Measurements from ENCODE around the gene FBN2.

Gene FBN2

GRCh38 chr5:128549496-128549895 is 11.5 kb upstream of the FBN2 start:
- DNase-seq: no peak
- Histone ChIP-seq H3K79me1 (ENCODE audit: low read length) (no peaks in the 10 kb centered on the region), H4K91ac (ENCODE audit: low read depth, low read length) (no peak overlapping the region), H3K36me3 (ENCODE audit: control insufficient read depth in 1 of 2, insufficient read depth in 2 of 2, low read length in 2 of 2) (no peaks in the 10 kb centered on the region), H4K12ac (ENCODE audit: low read depth, low read length) (no peak overlapping the region), H2AFZ (ENCODE audit: insufficient read depth, low read length, poor library complexity) (no peak overlapping the region), H3K4ac (ENCODE audit: low read depth, low read length) (no peak overlapping the region), H3K18ac (ENCODE audit: low read length) (no peak overlapping the region), H3K4me1 (ENCODE audit: control insufficient read depth in 1 of 2, insufficient read depth in 2 of 2, low read length in 2 of 2) (peaks cover 6 to 7% of the 10 kb centered on the region in 2 experiments), H3K27me3 (ENCODE audit: insufficient read depth, low read length) (no peaks in the 10 kb centered on the region), H2BK5ac (ENCODE audit: low read depth, low read length, poor library complexity) (no peak overlapping the region), H3K23ac (ENCODE audit: low read length) (no peak overlapping the region), H2BK12ac (ENCODE audit: low read length) (no peak overlapping the region), H3K27ac (ENCODE audit: low read depth, low read length) (no peak overlapping the region), H3K9me3 (ENCODE audit: insufficient read depth, low read depth, low read length) (peaks cover 3% of the 10 kb centered on the region), H3K79me2 (ENCODE audit: control insufficient read depth, insufficient read depth, low read length, poor library complexity) (no peaks in the 10 kb centered on the region), H3K9ac (ENCODE audit: low read length) (no peak overlapping the region), H4K8ac (ENCODE audit: low read depth, low read length) (no peak overlapping the region), H3K4me2 (ENCODE audit: low read length) (no peak overlapping the region), H2BK120ac (ENCODE audit: insufficient read depth, low read length, poor library complexity) (no peak overlapping the region), H3K4me3 (ENCODE audit: low read depth, low read length) (no peak overlapping the region), H2AK5ac (ENCODE audit: low read length) (no peak overlapping the region), H3K14ac (ENCODE audit: low read length) (no peak overlapping the region)

GRCh38 chr5:128546658-128547281 is 8.7 kb upstream of the FBN2 start:
- Histone ChIP-seq H2BK12ac (ENCODE audit: low read length) (no peak overlapping the region), H3K27me3 (ENCODE audit: insufficient read depth, low read length) (no peaks in the 10 kb centered on the region), H2AK5ac (ENCODE audit: low read length) (no peak overlapping the region), H3K9me3 (ENCODE audit: insufficient read depth, low read depth, low read length) (peaks cover 2% of the 10 kb centered on the region), H3K4me1 (ENCODE audit: control insufficient read depth in 1 of 2, insufficient read depth in 2 of 2, low read length in 2 of 2) (peaks cover 6 to 7% of the 10 kb centered on the region in 2 experiments), H2BK120ac (ENCODE audit: insufficient read depth, low read length, poor library complexity) (no peak overlapping the region), H3K79me1 (ENCODE audit: low read length) (no peaks in the 10 kb centered on the region), H3K4me3 (ENCODE audit: low read depth, low read length) (no peak overlapping the region), H4K91ac (ENCODE audit: low read depth, low read length) (no peak overlapping the region), H4K8ac (ENCODE audit: low read depth, low read length) (no peak overlapping the region), H2BK5ac (ENCODE audit: low read depth, low read length, poor library complexity) (no peak overlapping the region), H4K12ac (ENCODE audit: low read depth, low read length) (no peak overlapping the region), H3K9ac (ENCODE audit: low read length) (no peak overlapping the region), H3K79me2 (ENCODE audit: control insufficient read depth, insufficient read depth, low read length, poor library complexity) (no peaks in the 10 kb centered on the region), H2AFZ (ENCODE audit: insufficient read depth, low read length, poor library complexity) (no peak overlapping the region), H3K4me2 (ENCODE audit: low read length) (peak overlapping the region; percentile 41), H3K4ac (ENCODE audit: low read depth, low read length) (no peak overlapping the region), H3K18ac (ENCODE audit: low read length) (no peak overlapping the region), H3K14ac (ENCODE audit: low read length) (no peak overlapping the region), H3K27ac (ENCODE audit: low read depth, low read length) (peak overlapping the region; percentile 69), H3K36me3 (ENCODE audit: control insufficient read depth in 1 of 2, insufficient read depth in 2 of 2, low read length in 2 of 2) (no peaks in the 10 kb centered on the region), H3K23ac (ENCODE audit: low read length) (no peak overlapping the region)
- no CpG with 5 or more reads among the region's 5 CpGs for WGBS (ENCODE audit: extremely low coverage, insufficient coverage, insufficient read length)
- DNase-seq: peak; percentile 64 to 92

GRCh38 chr5:128541385-128541784 is 3.3 kb upstream of the FBN2 start:
- Histone ChIP-seq H3K27ac (ENCODE audit: low read depth, low read length) (no peak overlapping the region), H2AFZ (ENCODE audit: insufficient read depth, low read length, poor library complexity) (no peak overlapping the region), H3K36me3 (ENCODE audit: control insufficient read depth in 1 of 2, insufficient read depth in 2 of 2, low read length in 2 of 2) (no peaks in the 10 kb centered on the region), H2BK12ac (ENCODE audit: low read length) (no peak overlapping the region), H3K4ac (ENCODE audit: low read depth, low read length) (no peak overlapping the region), H3K14ac (ENCODE audit: low read length) (no peak overlapping the region), H4K91ac (ENCODE audit: low read depth, low read length) (no peak overlapping the region), H4K12ac (ENCODE audit: low read depth, low read length) (no peak overlapping the region), H2AK5ac (ENCODE audit: low read length) (no peak overlapping the region), H2BK5ac (ENCODE audit: low read depth, low read length, poor library complexity) (no peak overlapping the region), H3K79me2 (ENCODE audit: control insufficient read depth, insufficient read depth, low read length, poor library complexity) (peaks cover 2% of the 10 kb centered on the region), H3K9ac (ENCODE audit: low read length) (no peak overlapping the region), H3K27me3 (ENCODE audit: insufficient read depth, low read length) (no peaks in the 10 kb centered on the region), H3K18ac (ENCODE audit: low read length) (no peak overlapping the region), H3K79me1 (ENCODE audit: low read length) (peaks cover 11% of the 10 kb centered on the region), H4K8ac (ENCODE audit: low read depth, low read length) (no peak overlapping the region), H3K23ac (ENCODE audit: low read length) (no peak overlapping the region), H3K4me1 (ENCODE audit: control insufficient read depth in 1 of 2, insufficient read depth in 2 of 2, low read length in 2 of 2) (peaks cover 0 to under 1% of the 10 kb centered on the region in 2 experiments), H3K4me3 (ENCODE audit: low read depth, low read length) (no peak overlapping the region), H2BK120ac (ENCODE audit: insufficient read depth, low read length, poor library complexity) (no peak overlapping the region), H3K4me2 (ENCODE audit: low read length) (no peak overlapping the region), H3K9me3 (ENCODE audit: insufficient read depth, low read depth, low read length) (peaks cover 2% of the 10 kb centered on the region)
- no CpG with 5 or more reads among the region's 3 CpGs for WGBS (ENCODE audit: extremely low coverage, insufficient coverage, insufficient read length)
- DNase-seq: no peak

DNA sequence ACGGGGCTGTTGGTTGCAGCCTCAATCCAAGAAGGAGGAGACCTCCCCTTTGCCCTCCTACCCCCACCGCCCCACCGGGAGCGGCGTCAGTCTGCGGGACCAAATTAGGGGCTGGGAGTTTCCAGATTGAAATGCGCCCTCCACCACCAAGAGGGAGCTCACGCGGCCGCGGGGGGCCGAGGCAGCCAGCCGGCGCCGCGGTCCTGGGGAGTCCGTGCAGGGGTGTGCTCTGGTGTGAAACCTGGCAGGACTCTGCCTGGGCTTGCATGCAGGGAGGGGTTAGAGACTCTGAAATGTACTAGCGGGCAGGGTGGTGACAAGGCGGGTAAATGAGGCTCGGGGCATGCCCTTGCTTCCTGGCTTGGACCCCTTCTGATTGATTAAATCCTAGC is 989 bp upstream of the FBN2 start:
- Histone ChIP-seq H3K18ac (ENCODE audit: low read length) (peak overlapping the region; percentile 80), H2AFZ (ENCODE audit: insufficient read depth, low read length, poor library complexity) (peak overlapping the region; percentile 5), H3K27ac (ENCODE audit: low read depth, low read length) (peak overlapping the region; percentile 55), H4K12ac (ENCODE audit: low read depth, low read length) (no peak overlapping the region), H3K36me3 (ENCODE audit: control insufficient read depth in 1 of 2, insufficient read depth in 2 of 2, low read length in 2 of 2) (no peaks in the 10 kb centered on the region), H3K79me1 (ENCODE audit: low read length) (peaks cover 11% of the 10 kb centered on the region), H3K79me2 (ENCODE audit: control insufficient read depth, insufficient read depth, low read length, poor library complexity) (peaks cover 2% of the 10 kb centered on the region), H4K91ac (ENCODE audit: low read depth, low read length) (peak overlapping the region; percentile 65), H2BK5ac (ENCODE audit: low read depth, low read length, poor library complexity) (peak overlapping the region; percentile 79), H3K23ac (ENCODE audit: low read length) (no peak overlapping the region), H2BK12ac (ENCODE audit: low read length) (peak overlapping the region; percentile 13), H3K9me3 (ENCODE audit: insufficient read depth, low read depth, low read length) (peaks cover 2% of the 10 kb centered on the region), H2BK120ac (ENCODE audit: insufficient read depth, low read length, poor library complexity) (peak overlapping the region; percentile 48), H4K8ac (ENCODE audit: low read depth, low read length) (peak overlapping the region; percentile 59), H3K4me3 (ENCODE audit: low read depth, low read length) (peak overlapping the region; percentile 91), H3K4me2 (ENCODE audit: low read length) (peak overlapping the region; percentile 88), H2AK5ac (ENCODE audit: low read length) (no peak overlapping the region), H3K27me3 (ENCODE audit: insufficient read depth, low read length) (no peaks in the 10 kb centered on the region), H3K14ac (ENCODE audit: low read length) (peak overlapping the region; percentile 72), H3K4ac (ENCODE audit: low read depth, low read length) (peak overlapping the region; percentile 30), H3K4me1 (ENCODE audit: control insufficient read depth in 1 of 2, insufficient read depth in 2 of 2, low read length in 2 of 2) (peaks cover 0 to 4% of the 10 kb centered on the region in 2 experiments), H3K9ac (ENCODE audit: low read length) (peak overlapping the region; percentile 63)
- DNase-seq: no peak
- no CpG with 5 or more reads among the region's 20 CpGs for WGBS (ENCODE audit: extremely low coverage, insufficient coverage, insufficient read length)

Data from trophoblast cell (in vitro differentiated cells and primary cell).